Fibroblast of mammary gland (primary cell): Measurements from ENCODE around the gene KDM1A.

ENCODE experiments used
- DNase-seq: peaks from one replicate; pipeline ENCODE4 v3.0.0-alpha.2; 2010; ENCODE audit warnings: low read depth
- H3K4me3 ChIP-seq: 2 replicates; pipeline ENCODE4 v1.5.1; 2011; ENCODE audit warnings: low read depth, mild to moderate bottlenecking, low read length, moderate library complexity; ENCODE audit not compliant: control insufficient read depth
- TF ChIP-seq, protein P1 (sequence below): conservative IDR thresholded peaks from 2 replicates; pipeline ENCODE4 v1.5.1; 2011; ENCODE audit warnings: low read depth, low read length, inconsistent platforms; ENCODE audit not compliant: control insufficient read depth, insufficient read depth

Gene KDM1A

DNA sequence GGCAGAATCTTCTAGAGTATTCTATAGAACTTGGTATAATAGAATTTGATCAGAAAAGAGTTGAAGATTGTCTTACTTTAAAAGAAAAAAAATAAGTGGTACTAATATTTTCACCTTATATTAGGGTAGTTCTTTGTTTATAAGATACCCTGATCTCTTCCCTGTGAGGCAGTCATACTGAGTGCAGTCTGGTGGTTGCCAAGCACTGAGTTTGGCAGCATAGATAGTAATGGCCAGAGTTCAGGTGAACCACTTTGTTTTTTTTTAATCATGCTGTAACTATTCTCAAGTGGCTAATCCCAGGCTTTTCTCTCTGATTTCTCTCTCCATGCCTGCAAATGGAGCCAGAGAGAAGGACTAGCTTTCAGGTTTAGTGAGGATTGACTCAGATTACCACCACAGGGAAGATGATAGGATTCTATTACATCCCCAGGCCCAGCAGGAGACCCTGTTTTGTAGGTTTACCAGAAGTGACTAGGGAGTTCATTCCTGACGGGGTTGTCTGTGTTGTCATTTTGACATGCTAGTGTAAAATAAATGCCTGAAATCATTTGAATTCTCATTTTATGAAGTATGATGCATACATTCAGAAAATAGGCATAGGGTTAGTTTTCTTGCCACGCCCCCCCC lies 16.7 kb downstream of the KDM1A start:
- no peak for DNase-seq
- no peak overlapping the region for H3K4me3 ChIP-seq
- TF ChIP-seq, protein P1, sequence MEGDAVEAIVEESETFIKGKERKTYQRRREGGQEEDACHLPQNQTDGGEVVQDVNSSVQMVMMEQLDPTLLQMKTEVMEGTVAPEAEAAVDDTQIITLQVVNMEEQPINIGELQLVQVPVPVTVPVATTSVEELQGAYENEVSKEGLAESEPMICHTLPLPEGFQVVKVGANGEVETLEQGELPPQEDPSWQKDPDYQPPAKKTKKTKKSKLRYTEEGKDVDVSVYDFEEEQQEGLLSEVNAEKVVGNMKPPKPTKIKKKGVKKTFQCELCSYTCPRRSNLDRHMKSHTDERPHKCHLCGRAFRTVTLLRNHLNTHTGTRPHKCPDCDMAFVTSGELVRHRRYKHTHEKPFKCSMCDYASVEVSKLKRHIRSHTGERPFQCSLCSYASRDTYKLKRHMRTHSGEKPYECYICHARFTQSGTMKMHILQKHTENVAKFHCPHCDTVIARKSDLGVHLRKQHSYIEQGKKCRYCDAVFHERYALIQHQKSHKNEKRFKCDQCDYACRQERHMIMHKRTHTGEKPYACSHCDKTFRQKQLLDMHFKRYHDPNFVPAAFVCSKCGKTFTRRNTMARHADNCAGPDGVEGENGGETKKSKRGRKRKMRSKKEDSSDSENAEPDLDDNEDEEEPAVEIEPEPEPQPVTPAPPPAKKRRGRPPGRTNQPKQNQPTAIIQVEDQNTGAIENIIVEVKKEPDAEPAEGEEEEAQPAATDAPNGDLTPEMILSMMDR: no peak

DNA sequence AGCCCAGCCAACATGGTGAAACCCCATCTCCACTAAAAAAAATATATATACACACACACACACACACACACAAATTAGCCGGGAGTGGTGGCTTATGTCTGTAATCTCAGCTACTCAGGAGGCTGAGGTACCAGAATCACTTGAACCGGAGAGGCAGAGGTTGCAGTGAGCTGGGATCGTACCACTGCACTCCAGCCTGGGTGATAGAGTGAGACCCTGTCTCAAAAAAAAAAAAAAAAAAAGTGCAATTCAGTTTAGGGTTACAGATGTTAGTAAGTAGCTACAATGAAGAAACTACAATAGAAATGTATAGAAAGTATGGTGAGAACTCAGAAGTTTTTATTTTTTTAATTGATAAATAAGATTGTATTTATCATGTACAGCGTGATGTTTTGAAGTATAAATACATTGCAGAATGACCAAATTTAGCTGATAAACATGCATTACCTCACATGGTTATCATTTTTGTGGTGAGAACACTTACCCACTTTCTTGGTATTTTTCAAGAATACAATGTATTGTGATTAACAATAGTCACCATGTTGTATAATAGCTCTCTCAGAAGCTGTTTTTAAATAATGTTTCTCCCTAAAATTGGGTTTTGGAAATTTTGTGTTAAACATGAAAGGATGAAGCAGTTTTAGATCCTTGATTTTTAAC lies 17.9 kb downstream of the KDM1A start:
- TF ChIP-seq, protein P1: no peak
- DNase-seq: no peak
- no peak overlapping the region for H3K4me3 ChIP-seq

DNA sequence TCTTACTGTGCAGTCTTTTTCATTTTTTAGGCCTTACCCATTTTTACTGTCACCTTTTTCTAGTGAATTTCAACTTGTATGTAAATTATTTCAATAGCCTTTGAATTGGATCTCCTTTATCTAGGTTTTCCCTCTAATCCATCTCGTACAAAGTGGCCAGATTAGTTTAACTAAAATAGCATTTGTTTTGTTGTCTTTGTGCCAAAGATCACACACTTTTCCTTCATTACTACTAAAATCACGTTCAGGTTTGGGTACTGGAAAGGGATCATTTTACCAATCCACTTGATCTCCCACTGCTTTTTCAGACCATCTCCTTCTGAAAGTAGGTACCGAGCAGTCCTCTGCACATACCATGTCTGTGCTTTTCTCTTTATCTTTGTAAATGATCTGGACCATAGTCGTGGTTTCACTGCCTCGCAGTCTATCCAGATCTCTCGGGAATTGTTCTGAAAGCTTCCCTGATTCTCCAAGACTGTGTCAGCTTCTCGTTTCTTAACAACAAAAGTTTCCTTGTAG lies 20.1 kb downstream of the KDM1A start:
- H3K4me3 ChIP-seq: no peak overlapping the region
- no peak for DNase-seq
- TF ChIP-seq, protein P1: no peak

DNA sequence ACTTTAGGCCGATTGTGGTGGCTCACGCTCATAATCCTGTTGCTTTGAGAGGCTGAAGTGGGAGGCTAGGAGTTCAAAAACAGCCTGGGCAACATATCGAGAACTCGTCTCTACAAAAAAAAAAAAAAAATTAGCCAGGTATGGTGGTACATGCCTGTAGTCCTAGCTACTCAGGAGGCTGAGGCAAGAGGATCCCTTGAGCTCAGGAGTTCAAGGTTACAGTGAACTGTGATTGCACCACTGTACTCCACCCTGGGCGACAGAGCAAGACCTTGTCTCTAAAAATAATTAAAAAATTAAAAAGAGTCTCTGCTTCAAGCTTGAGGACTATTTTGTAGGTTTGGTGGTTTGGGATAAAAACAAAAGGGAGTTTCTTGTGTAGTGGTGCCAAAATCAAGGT lies 21.2 kb downstream of the KDM1A start:
- TF ChIP-seq, protein P1: no peak
- DNase-seq: no peak
- H3K4me3 ChIP-seq: no peak overlapping the region

DNA sequence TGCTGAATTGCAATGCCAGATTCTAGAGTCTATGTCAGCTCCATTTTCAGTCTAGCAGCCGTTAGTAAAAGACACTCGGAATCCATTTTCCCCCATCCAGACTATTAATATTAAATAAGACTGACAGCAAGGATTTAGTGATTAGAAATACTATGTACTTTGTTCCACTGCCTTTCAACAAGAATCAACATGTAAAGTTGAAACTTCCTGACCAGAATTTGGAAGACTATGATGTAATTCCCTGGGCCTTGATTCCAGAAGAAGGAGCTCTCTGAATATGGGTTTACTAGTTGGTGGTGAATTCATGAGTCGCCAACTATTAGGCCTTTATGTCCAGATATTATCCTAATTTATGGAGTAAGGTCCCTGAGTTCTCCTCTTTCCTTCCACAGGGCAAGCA lies 24.8 kb downstream of the KDM1A start:
- H3K4me3 ChIP-seq: no peak overlapping the region
- DNase-seq: no peak
- TF ChIP-seq, protein P1: no peak

DNA sequence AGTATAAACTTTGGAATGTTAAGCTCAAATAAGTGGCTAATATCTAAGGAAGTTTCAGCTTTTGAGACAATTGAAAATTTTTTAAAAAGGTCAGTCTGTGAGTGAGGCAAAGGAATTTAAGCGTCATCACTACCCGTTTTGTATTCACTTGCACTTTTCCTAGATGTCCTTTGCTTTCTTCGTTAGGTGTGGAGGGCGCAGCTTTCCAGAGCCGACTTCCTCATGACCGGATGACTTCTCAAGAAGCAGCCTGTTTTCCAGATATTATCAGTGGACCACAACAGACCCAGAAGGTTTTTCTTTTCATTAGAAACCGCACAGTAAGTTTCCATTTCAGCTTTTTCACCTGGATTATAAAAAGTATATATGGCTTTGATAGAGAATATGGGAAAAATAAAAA lies 30.9 kb downstream of the KDM1A start:
- DNase-seq: no peak
- TF ChIP-seq, protein P1: no peak
- no peak overlapping the region for H3K4me3 ChIP-seq
